Measurements from ENCODE around the gene C8G. TPM values are rescaled to one million over a fixed set of nuclear protein-coding genes. Genes with fewer than 3 reads are reported as not detected.

C8G gene
- total and polyA plus RNA-seq, 2 of the 13 experiments (the other 11 are each of a cell fraction or from before 2014, with no cell fraction given) = 4.9 to 12.8 TPM

DNA sequence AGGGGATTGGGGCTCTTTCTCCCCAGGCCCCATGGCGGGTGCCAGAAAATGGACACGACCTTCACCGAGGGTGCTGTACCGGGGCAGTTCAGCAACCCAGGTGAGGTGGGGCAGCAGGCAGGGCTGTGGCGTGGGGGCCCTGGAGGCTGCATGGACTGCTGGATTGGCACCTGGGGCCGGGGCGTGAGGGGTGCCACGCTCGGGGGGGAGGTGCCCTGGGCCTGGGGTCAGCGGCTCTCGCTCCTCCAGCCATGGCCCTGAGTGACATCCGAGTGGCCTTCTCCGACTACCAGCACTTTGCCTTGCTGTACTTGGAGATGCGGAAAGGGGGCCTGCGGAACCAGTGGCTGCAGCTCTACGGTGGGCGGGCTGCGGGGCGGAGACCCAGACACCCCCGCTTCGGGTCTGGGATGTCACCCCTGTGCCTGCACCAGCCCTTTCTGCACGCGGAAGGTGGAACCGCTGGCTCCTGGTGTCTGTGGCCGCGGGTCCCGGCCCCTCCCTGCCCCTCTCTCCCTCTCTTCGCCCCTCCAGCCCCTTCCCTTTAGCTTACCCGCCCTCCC is 39.5 kb downstream of the C8G start:
- no peak overlapping the region for H3K4me2 ChIP-seq (ENCODE audit: low read depth, low read length)
- BruUV-seq (replicated peaks) = no TSS peak
- no peaks in the 10 kb centered on the region for H3K9me3 ChIP-seq (ENCODE audit: low read length)
- H3K4me1 ChIP-seq (ENCODE audit: insufficient read depth, low read length) = peaks cover 44% of the 10 kb centered on the region
- ATAC-seq = no peak
- no peaks in the 10 kb centered on the region for H3K36me3 ChIP-seq (replicated peaks in 1 of 2; ENCODE audit: control insufficient read depth in 1 of 2, insufficient read depth in 2 of 2, low read length in 2 of 2)
- H3K9ac ChIP-seq (ENCODE audit: insufficient read depth, low read depth, low read length) = no peak overlapping the region
- H4K20me1 ChIP-seq (ENCODE audit: insufficient read depth, low read length) = no peaks in the 10 kb centered on the region
- peaks cover 3 to 53% of the 10 kb centered on the region in 2 experiments; a peak in 3 of 5 replicates for H3K27me3 ChIP-seq (ENCODE audit: control insufficient read depth in 1 of 2, insufficient read depth in 2 of 2, low read length in 2 of 2)
- TF ChIP-seq PCBP1 (IDR thresholded peaks at IDR 0.05; ENCODE audit: borderline replicate concordance, low read depth, low read length) (0 out of 2 replicates have a peak, but pooled peaks have one; percentile 44), ZNF224 (CRISPR knock-in tag; IDR thresholded peaks at IDR 0.05) (no peak)
- in situ Hi-C loops (cut with HindIII; ENCODE audit: extremely low pct_ligation_motif_present, low pct_unique_long_range_greater_than_20kb) = no loop called here
- ChIA-PET POLR2A (no interaction called here), CTCF (ENCODE audit: low intra/inter-chr PET ratio, low total read pairs) (no interaction called here)
- H3K4me3 ChIP-seq (replicated peaks in 1 of 3; ENCODE audit: insufficient read depth in 1 of 3, low read depth in 2 of 3, low read length in 3 of 3) = no peak overlapping the region
- no peak overlapping the region for H3K27ac ChIP-seq (ENCODE audit: extremely low read length, insufficient read depth, low read length)
- WGBS (ENCODE audit: low lambda C conversion rate) = 28% methylated on average over 10 of the region's 29 CpGs
- no peak for FAIRE-seq
- no peak for DNase-seq (ENCODE audit: low spot score)
- intact Hi-C loops (cut with micrococcal nuclease; ENCODE audit: unreplicated experiment) = no loop called here
- H3K79me2 ChIP-seq (ENCODE audit: insufficient read depth, low read length) = no peaks in the 10 kb centered on the region
- no peak overlapping the region for H2AFZ ChIP-seq (ENCODE audit: low read length)

- H3K4me2 ChIP-seq (ENCODE audit: low read depth, low read length) = no peak overlapping the region
- FAIRE-seq = no peak
- intact Hi-C loops (cut with micrococcal nuclease; ENCODE audit: unreplicated experiment) (no loop called here), in situ Hi-C loops (cut with HindIII; ENCODE audit: extremely low pct_ligation_motif_present, low pct_unique_long_range_greater_than_20kb) (no loop called here)
- H3K9ac ChIP-seq (ENCODE audit: insufficient read depth, low read depth, low read length) = no peak overlapping the region
- H3K27me3 ChIP-seq (ENCODE audit: control insufficient read depth in 1 of 2, insufficient read depth in 2 of 2, low read length in 2 of 2) = peaks cover 3 to 53% of the 10 kb centered on the region in 2 experiments; a peak in 3 of 5 replicates
- BruUV-seq (replicated peaks) = no TSS peak
- CTCF ChIA-PET (ENCODE audit: low intra/inter-chr PET ratio, low total read pairs) = no interaction called here
- no peak for DNase-seq (ENCODE audit: low spot score)
- H3K4me1 ChIP-seq (ENCODE audit: insufficient read depth, low read length) = peaks cover 44% of the 10 kb centered on the region
- TF ChIP-seq SOX13 (IDR thresholded peaks at IDR 0.05) = no peak
- no peak for TF ChIP-seq SOX13 (CRISPR knock-in tag; conservative IDR thresholded peaks at IDR 0.05 in 1 of 2, IDR thresholded peaks at IDR 0.05 in 1 of 2)
- H3K27ac ChIP-seq (ENCODE audit: extremely low read length, insufficient read depth, low read length) = no peak overlapping the region
- H3K4me3 ChIP-seq (replicated peaks in 1 of 3; ENCODE audit: insufficient read depth in 1 of 3, low read depth in 2 of 3, low read length in 3 of 3) = no peak overlapping the region
- POLR2A ChIA-PET = no interaction called here
- no peaks in the 10 kb centered on the region for H3K36me3 ChIP-seq (replicated peaks in 1 of 2; ENCODE audit: control insufficient read depth in 1 of 2, insufficient read depth in 2 of 2, low read length in 2 of 2)
- H4K20me1 ChIP-seq (ENCODE audit: insufficient read depth, low read length) = no peaks in the 10 kb centered on the region
- ATAC-seq = no peak
- no peaks in the 10 kb centered on the region for H3K79me2 ChIP-seq (ENCODE audit: insufficient read depth, low read length)
- 55% methylated on average over 13 of the region's 48 CpGs for WGBS (ENCODE audit: low lambda C conversion rate)
- no peaks in the 10 kb centered on the region for H3K9me3 ChIP-seq (ENCODE audit: low read length)
- H2AFZ ChIP-seq (ENCODE audit: low read length) = no peak overlapping the region
Measured at GRCh38 chr9:136985027-136985602, 40.1 kb downstream of the C8G start.
